ENCODE measurements around the gene NALCN.

DNA sequence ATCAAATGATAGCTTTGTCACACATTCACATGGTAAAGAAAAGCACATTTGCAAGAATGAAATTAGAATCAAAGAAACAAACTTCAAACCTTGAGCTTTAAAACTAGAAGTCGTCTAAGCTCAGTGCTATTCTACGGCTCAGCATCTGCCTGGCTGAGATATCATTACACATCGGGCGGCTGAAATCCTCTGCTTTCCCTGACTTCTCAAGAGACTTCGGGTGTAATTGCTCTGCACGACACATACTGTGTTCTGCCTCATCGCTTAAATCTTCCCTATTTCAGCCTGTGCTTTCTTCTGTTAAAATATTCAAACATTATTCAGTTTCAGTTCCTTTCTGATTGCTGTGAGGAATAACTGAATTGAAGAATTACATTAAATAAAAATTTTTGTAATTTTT is 265.3 kb downstream of the NALCN start:
- TF ChIP-seq YY1 (IDR thresholded peaks at IDR 0.05; ENCODE audit: insufficient read depth, insufficient read length), result no peak
- TF ChIP-seq ZNF274 (IDR thresholded peaks at IDR 0.05; ENCODE audit: low read depth, low read length), result no peak
